Measurements from ENCODE around the gene IGF1R.

DNA sequence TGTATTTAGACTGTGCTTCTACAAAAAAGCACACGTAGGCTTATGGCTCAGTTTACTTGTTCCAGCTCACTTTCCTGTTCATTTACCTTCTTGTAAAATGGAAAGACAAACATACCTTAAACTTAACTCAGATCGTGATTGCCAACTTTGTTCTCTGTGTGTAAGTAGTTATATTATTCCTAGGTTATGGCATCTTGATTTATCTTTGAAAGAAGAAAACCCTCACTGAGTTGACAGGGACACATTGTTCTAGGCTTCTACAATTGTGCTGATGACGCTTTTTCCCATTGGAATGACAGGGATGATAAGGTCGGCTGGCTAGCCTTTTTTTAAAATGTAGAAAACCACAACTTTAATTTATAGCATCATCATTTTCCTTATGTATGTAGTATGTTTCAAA is 140.7 kb downstream of the IGF1R start:
- TF ChIP-seq POLR2A (IDR thresholded peaks at IDR 0.05) = no peak
- TF ChIP-seq CTCF (IDR thresholded peaks at IDR 0.05) = no peak
